Activated CD8-positive, alpha-beta memory T cell treated with anti-CD3 and anti-CD28 coated beads, Interleukin-2, amount 50 U/mL, for 24 hours (primary cell): ENCODE data around the gene CLN6.
"Not testable (repeated sequence)": the region's sequence is repeated elsewhere in the genome, so short reads cannot be mapped to it uniquely, and the experiment has no call there.

ENCODE experiments used
- DNase-seq: peaks from one replicate; pipeline ENCODE4 v3.0.0-alpha.2; 2020; ENCODE audit errors: extremely low read depth

CLN6 gene

DNA sequence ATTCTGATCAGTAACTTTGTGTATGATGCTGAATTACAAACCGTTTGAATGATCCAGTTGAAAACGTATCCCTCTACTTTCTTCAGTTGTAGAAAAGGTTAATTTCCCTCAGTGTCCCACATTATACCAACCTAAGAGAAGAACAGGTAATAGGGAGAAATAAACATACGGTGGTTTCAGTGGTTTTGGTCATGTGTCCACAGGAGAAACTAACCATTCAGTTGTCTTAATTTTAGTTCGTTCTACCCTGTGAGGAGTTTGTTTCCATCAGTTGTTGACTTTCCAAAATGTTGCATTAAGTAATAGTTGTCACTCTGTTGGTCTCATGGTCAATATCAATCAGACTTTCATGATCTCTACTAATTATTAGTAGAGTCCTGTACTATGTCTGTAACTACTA lies 39.5 kb downstream of the CLN6 start:
- no peak for DNase-seq

DNA sequence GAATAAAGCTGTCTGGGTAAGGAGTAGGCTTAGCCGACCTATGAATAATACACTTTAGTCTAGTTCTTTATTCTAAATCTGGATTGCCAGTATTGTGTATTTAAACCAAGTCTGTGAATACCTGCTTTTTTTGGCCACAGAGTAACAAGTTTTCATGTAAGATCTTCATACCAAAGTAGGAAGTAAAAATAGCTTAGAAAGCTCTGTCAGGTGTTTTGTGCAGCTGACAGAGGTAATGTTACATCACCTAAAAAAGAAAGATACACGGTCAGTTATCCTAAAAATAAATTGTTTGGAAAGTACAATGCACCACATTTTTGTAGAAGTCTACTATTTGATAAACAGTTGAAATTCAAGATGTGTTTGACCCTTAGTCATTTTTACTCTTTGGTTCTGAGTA lies 40.9 kb downstream of the CLN6 start:
- no peak for DNase-seq

GRCh38 chr15:68187559-68187958 lies 42.0 kb downstream of the CLN6 start:
- DNase-seq, result no peak

DNA sequence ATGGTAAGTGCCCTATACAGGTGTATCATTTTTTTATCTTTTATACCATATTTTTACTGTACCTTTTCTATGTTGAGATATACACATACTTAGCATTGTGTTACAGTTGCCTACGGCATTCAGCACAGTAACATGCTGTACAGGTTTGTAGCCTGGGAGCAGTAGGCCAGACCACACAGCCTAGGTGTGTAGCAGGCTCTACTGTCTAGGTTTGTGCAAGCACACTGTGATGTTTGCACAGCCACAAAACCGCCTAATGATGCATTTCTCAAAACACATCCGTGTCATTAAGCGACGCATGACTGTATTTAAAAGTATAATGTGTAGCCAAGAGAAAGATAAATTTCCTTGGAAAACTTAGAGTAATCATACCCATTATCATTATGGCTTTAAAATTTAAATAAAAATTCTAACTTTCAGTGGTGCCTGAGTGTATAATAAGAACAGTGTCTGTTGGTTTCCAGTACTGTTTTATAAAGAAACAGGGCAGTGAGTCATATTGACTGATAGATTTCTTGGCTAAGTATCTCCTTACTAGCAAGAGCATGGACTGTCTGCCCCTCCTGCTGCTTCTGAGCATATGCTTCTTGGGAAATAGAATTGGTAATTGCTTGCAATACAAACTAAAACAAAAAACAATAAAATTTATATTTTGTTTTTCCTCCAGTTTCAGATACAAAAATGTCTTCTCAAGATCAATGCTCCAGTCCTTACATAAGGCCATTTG lies 42.7 kb downstream of the CLN6 start:
- DNase-seq, result no peak

GRCh38 chr15:68184616-68185480 lies 44.7 kb downstream of the CLN6 start:
- DNase-seq, result no peak

GRCh38 chr15:68183616-68184315 lies 45.8 kb downstream of the CLN6 start:
- no peak for DNase-seq

- no peak for DNase-seq
Observed at GRCh38 chr15:68177742-68178141, 51.8 kb downstream of the CLN6 start.

DNA sequence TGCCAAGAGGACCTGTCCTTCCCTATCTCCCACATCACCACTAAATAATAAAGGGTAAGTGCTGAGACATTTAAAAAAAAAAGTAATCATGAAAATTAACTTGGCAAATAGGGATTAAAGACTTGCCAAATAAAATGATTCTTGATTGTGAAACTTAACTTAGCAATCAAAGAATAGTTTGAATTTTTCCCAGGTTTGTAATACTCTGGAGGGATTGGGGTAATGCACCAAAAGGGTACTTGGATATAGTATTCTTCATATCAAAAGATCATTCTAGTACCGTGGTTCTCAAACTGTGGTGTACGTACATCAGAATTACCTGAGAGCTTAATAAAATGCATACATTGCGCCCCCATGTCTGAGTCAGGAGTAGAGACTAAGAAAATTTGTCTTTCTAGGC lies 52.9 kb downstream of the CLN6 start:
- DNase-seq, result no peak

DNA sequence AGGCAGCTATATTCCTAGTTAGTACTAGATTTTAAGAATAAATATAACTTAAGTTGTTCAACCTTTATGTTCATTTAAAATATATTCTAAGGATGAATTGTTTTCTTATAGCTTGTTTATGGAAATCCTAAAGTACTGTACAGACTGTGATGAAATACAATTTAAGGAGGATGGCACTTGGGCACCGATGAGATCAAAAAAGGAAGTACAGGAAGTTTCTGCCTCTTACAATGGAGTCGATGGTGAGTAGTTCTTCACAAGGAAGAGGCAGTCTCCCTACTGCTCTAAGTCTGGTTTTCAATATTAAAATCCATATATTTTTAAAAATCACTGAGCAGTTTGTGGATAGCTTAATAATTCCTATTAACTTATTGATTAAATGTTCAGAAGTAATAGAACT lies 54.0 kb downstream of the CLN6 start:
- no peak for DNase-seq

DNA sequence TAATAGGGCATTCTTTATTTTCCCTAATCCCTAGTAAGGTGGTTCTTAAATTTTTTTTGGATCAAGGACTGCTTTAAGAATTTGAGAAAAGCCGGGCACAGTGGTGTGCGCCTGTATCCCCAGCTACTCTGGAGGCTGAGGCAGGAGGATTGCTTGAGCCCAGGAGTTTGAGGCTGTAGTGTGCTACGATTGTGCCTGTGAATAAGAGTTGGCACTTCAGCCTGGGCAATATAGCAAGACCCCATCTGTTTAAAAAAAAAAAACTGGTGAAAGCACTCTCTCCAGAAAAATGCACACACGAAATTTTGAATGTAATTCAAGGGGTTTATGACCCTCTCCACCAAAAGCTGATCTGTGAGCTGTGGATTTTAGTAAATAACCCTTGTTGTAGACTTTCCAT lies 56.4 kb downstream of the CLN6 start:
- no peak for DNase-seq

DNA sequence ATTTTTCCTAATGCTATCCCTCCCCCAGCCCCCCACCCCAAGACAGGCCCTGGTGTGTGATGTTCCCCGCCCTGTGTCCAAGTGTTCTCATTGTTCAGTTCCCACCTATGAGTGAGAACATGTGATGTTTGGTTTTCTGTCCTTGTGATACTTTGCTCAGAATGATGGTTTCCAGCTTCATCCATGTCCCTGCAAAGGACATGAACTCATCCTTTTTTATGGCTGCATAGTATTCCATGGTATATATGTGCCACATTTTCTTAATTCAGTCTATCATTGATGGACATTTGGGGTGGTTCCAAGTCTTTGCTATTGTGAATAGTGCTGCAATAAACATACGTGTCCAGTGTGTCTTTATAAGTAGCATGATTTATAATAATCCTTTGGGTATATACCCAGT lies 57.5 kb downstream of the CLN6 start:
- DNase-seq, result not testable (repeated sequence)

GRCh38 chr15:68166847-68167246 lies 62.7 kb downstream of the CLN6 start:
- no peak for DNase-seq

GRCh38 chr15:68163191-68163590 lies 66.3 kb downstream of the CLN6 start:
- no peak for DNase-seq

GRCh38 chr15:68158046-68158628 lies 71.4 kb downstream of the CLN6 start:
- no peak for DNase-seq

DNA sequence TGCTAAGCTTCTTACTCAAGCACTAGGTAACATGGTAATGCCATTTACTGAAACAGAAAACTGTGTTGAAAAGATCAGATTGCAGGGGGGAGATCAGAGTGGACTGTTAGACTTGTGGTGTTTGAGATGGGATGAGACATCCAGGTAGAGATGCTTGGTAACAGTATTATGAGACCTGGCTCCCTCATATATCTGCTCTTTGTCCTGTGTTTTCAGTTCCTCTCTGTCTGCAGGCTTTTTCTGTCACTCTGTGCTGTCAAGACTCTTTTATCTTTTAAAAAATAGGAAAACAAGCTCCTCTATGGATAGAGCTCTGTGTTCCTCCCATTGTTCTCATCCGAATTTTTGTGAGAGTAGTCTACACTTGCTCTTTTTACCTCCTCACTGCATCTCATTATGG lies 72.5 kb downstream of the CLN6 start:
- no peak for DNase-seq
